ENCODE data around the gene MYO5B.
"Not testable (repeated sequence)": the region's sequence is repeated elsewhere in the genome, so short reads cannot be mapped to it uniquely, and the experiment has no call there.

MYO5B gene

DNA sequence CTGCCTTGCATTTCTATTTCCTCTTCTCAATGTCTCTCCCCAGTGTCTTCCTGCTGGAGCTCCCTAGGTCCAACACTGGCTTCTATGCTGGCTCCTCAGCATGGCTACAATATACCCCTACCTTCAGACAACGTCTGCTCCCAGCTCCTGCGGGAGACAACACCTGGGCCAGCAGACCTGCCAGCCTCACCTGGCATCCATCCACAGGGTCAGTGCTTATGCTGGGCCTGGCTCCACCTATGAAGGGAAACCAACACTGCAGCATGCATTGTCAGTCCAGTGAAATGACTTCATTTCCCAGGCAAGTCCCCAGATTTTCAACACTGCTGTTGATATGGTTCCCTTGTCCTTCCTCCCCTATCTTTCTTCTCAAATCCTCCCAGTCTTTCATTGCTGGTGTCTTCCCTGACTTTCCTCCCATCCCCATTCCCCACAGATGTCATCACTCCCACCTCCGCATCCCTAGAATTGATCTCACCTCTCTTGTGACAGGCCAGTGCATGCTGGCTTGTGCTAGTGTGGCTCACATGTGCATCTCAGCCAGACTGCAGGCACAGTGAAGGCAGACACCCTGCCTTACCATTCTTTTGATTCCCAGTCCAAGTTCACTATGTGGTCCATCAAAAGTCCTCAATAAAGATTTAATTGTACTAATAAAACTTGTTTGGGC lies 98.0 kb downstream of the MYO5B start:
- no peak for DNase-seq

DNA sequence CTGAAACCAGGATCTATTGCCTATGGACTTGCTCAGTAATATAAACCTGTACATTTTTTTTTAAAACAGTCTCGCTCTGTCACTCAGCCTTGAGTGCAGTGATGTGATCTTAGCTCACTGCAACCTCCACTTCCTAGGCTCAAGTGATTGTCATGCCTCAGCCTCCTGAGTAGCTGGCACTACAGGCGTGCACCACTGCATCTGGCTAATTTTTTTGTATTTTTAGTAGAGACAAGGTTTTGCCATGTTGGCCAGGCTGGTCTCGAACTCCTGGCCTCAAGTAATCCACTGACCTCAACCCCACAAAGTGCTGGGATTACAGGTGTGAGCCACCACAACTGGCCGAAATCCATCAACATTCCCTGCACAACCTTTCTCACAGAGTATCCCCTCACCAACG lies 100.2 kb downstream of the MYO5B start:
- DNase-seq, result not testable (repeated sequence)

DNA sequence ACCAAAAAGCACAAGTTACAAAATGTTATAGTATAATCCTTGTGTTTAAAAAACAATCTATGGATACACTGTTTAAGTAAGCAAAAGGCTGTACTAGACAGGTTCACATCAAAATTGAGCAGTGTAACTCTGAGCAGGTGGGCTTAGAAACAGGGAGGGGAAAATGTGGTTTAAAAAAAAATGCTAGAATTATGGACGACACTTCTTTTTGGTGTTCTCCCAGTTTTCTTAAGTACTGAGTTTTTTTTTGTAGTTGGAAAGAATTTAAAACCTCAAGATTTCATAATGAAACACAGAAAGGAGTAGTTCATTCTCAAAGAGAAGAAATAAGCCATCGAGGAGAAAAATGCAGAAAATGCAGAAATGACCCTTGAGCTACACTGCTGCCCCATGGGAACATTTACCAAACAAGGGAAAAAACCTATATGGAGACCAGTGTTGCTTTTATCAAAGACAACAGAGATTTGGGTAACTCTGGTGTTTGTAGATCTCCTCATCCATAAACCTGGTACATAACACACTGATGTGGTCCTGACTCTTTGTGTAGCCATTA lies 100.7 kb downstream of the MYO5B start:
- no peak for DNase-seq

DNA sequence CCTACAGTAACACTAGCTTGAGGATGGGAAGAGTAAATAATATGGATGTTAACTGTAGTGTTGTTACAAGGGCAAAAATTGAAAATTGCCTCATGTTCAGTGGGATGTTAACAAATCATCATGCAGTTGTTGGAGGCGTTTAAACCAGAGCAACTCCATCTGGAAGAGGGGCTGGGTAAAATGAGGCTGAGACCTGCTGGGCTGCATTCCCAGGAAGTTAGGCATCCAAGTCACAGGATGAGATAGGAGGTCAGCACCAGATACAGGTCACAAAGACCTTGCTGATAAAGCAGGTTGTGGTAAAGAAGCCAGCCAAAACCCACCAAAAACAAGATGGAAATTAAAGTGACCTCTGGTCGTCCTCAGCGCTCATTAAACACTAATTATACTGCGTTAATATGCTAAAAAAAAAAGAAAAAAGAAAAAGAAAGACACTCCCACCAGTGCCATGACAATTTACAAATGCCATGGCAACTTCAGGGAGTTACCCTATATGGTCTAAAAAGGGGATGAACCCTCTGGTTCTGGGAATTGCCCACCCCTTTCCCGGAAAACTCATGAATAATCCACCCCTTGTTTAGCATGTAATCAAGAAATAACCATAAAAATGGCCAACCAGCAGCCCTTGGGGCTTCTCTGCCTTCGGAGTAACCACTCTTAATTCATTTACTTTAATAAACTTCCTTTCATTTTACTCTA lies 101.4 kb downstream of the MYO5B start:
- DNase-seq, result no peak

DNA sequence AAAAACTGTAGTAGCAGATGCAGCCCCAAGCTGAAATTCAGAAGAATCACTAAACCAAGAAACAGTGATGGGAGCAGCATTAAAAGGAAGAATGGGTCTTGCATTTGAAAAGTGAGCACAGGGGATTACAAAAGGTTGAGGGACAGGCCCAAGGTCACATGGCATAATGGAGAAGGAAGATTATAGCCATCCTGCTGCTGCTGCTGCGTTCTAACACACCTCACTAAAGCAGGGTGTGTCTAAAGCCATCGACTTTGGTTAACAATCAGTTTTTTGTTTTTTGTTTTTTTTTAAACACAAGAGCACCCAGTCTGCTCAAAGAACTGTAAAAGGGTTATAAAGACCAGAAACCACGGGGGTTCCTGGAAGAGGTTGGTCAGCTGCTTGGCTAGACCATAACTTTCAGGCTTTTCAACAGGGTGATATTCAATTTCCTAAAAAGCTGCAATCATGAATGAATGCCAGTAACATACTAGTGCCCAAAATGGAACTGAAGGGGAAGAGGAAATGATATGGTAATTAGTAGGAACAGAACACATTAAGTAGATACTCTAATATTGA lies 102.6 kb downstream of the MYO5B start:
- DNase-seq, result no peak

DNA sequence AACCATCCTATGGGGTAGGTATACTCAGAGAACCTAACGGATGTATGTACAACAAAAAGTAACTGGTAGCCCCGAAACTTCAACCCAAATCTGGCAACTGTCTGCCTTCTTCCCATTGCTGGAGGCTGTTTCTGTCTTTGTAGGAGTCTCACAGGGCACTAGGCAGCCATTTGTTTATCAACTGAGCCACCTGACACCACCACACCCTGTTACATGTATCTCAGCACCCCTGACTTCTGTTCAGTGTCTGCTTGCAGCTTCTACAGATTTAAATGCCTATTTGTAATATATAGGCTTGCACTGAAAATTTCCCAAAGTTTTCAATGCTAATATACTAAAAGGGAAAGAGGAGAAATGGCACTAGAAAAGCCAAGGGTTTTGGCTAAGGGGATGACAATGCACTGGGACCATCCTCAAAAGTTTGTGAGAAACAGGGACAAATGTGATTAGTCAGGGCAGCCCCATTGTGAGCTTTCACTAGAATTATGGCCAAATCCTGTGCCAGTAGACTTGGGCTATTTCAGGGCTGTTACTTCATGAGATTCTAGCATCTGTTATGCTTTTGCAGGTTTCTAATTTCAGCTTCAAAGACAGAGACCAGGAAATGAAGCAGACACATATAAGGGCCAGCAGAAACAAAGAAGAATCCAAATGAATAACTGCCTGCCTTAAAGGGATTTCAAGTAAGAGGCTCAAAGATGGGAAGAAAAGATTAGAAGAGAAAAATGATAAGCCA lies 103.3 kb downstream of the MYO5B start:
- no peak for DNase-seq

DNA sequence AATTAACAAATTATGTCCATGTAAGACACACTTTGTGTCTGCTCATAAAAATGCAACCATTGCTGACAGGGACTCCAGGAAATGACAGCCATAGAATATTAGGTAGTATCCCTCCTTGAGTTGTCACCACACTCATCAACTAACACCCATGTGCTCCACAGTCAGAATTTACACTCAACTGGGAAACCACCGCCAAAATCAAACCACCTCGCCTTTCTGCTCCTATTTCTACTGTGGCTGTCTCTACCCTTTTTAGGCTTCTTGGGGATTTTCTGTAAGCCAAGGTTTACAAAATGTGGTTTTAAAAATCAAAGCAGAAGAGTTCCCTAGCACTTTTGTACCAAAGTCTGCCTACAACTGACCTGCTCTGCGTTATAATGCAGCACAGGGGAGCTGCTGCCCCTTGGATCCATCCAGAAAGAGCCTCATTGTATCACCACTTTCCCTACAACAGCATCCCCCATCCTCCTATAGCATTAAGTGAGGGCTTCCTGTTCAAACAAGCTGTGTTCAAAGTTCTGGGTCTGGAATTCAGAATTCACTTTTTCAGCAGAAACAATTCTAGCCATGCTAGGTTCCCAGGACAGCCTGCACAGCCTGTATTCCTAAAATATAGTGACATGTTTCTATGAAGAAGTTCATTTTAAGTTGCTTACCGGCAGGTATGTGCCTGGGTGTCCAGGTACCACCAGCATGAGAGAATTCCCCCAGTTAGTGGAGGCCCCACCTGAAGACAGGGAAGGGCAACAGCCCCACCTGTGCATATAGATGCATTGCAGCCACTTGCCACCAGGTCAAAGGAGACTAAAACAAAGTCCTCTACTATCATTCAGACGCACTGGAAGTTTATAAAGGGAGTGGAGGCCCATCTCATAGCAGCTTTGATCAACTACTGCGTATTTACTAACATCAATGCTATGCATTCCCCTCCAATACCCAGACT lies 104.3 kb downstream of the MYO5B start:
- DNase-seq, result no peak

DNA sequence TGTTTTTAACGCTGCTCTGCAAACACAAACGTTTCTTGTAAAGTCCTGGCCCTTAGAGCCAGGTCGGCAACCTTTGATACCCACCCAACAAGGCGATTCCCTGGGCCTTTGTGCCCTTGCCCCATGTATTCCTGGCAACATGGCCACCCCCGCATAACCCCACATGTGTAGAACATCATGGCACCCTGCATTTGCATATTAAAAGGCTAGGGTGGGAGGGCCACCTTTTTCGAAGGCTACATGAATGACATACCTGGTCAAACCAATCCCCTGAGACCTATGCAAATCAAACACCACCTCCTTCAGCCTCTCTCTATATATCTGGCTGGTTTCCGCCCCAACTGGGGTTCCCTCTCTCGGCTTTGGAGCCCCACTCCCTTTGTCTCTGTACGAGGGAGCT lies 105.2 kb downstream of the MYO5B start:
- no peak for DNase-seq

DNA sequence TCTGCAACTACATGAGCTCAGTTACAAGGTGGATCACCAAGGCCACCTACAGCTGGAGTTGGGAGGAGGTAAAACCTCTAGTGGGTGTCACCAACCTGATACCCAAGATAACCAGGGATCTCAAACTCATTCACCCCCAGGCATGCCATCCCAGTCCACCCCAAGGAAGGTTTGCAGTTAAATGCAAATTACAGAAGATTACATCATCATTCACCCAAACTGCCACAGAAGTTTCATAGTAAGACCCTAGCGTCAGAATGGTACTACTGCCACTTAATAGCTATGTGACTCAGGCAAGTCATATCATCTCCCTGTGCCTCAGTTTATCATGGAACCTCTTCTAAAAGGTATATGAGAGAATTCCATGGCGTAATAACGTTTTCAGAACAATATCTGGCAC lies 111.2 kb downstream of the MYO5B start:
- no peak for DNase-seq

DNA sequence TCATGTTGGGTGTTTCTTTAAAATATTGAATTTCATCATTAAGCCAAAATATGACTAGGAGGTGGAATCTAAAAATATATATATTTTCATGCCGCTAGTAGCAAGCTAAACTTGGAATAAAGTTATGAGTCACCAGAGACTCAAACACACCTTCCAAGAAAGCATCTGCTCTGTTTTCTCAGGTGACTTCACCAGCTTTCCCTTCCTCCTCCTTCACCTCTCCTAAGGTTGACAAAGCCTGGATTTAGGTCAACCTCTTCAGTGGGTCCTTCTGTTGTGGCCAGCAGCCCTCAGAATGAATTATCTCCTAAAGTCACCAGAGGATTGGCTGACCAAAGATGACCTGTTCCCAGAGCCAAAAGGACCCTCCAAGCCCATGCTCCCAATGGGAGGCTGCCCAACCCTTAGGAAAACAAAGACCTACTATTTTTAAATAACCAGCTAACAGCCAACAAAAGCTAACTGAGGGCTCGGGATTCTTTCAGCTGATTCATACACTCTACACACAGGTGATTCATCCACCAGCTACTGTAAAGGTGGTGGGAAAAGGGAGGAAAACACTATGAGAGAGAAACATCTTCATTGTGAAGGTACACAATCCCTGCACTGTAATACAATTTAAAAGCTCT lies 113.9 kb downstream of the MYO5B start:
- DNase-seq, result no peak

DNA sequence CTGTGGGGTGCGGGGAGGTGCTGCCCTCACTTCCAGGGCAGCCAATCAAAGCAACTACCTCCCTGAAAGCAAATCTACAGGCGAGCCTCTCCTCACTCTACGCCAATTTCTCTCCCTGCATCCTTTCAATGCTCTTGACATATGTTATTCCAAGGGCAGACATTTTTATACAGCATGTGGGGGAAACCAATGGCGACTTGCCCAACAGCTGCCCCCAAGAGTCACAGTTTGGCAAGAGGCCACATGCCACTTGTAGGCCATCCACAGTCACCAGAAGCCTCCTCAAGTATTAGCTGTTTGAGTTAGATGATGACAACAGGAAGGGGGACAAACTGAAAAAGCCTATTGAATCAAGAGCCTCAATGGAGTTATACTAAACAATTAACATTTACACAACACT lies 114.6 kb downstream of the MYO5B start:
- DNase-seq, result no peak

DNA sequence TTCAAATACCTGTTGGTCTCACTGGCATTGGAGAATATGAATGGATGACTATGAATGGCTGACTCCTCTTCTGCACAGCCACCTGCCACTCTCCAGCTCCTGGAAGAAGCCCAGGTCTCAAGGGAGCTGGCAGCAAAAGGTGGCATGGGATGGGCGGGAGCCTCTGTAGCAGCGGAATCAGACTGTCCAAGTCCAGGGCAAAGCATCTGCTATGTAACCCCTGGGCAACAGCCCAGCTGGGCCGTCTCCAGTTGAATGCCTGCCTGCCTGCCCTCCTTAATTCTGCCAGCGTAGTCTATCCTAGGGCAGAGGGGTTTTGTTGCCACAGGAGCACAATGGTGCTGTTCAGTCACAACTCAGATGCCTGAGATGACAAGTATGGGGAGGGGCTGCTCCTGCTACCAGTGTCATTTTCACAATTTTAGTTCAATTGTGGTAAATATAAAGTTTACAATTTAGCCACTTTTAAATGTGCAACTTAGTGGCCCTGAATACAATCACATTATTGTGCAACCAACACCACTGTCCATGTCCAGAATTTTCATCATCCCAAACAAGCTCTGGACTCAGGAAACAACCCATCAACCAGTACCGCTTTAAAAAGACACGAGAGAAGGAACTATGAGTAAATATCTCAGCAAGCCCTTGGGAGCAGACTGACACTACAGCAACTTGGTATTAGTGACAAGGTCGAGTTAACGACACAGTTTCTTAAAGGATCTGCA lies 115.2 kb downstream of the MYO5B start:
- DNase-seq, result no peak

DNA sequence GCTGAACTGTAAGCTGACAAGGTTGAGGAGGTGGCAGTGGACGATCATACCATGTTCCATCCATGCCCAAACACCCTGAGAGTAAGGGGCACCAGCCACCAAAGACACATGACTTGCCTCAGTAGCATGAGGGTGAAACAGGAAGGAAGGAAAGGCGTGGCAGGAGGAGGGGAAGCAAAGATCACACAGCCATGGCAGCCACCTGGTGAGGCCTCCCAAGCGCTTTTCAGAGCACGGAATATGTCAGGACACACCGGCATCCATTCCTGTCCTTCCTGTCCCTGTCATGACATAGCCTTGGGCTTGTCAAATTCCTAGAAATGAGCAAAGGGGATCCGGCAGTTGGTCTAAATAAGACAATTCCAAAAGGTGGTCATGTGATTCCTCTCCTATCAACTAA lies 118.7 kb downstream of the MYO5B start:
- DNase-seq, result no peak

DNA sequence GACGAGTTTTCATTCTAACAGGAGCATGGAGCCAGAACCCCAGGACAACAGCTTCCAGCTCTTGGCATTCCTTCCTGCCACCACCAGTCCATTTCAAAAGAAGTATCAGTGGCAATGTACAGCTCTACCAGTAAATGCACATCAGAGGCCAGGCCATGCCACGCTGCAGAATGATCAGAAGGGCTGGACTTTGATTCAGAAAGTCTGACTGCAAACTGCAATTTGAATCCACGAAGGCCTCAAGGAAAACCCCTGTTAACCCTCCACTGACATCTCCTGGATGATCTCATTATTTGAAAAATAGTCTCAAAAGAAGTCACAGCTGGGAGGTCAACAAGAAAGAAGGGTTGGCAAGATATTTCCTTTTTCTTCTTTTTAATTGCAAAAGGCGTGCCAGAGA lies 119.2 kb downstream of the MYO5B start:
- DNase-seq, result no peak

DNA sequence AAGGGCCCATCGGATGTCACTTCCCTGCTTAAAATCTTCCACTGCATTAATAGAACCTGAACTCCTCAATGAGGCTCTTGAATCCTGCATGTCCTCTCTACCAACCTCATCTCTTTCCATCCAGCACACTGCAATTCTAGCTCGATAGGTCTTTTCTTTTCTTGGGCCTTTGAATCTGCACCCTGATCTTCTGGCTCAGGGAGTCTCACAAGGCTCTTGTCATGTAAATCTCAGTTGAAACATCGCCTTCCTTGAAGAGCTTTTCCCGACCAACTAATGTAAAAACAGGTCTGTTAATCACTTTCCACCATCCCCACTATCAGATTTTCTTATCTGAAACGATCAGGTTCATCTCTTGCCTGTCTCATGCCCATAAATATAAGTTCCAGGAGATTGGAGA lies 120.5 kb downstream of the MYO5B start:
- DNase-seq, result no peak

DNA sequence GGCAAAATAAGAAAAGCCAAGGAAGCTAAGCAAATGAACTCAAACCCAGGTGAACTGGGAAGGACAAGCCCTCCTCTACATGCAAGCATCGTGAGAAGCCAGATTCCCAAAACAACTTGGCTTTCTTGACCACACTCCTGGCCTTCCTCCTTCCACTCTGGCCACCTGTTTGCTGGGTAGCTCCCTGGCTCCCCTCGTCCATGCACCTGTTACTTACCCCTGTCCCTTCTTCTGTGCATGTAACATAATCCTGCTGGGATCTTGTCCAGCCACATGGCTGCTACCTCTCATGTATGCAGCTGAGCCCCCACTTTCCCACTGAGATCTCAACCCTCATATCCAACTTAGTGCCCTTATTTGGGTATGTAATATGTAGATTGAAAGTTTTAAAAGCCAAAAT lies 121.6 kb downstream of the MYO5B start:
- DNase-seq, result no peak

DNA sequence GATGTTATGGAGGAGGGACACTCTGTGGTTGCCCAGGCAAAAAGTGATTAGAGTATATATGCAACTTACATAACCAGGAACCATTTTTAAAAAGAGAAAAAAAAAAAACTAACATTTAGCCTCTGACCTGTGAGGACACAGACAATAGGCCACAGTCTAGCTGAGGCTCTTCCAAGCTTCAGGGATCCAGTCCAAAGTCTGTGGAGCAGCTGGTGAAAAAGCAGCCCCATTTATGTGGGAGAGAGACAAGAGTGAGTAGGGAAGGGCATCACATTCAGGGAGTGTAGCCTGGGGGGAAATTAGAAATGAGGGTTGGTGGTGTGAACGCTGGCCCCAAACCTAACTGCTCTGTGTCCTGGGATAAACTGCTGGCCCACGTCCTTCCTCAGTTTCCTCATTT lies 122.8 kb downstream of the MYO5B start:
- DNase-seq, result no peak

DNA sequence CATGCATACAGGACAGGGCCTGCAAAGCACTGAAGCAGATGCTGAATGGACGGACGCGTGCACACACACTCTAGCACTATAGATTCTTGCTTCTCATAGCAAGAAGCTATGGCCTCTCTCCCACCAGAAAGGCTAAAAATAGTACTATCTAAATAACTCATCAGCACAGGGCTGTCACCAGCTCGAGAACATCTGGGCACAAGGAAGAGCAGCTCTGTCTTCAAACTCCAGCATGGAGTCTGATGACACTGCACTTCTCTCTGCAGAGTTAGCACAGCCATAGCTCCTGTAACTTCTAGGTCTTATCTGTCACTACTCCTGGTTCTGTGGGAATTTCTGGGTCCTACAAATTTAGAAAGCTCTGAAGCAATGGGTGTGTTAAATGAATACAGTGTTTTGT lies 123.5 kb downstream of the MYO5B start:
- no peak for DNase-seq

DNA sequence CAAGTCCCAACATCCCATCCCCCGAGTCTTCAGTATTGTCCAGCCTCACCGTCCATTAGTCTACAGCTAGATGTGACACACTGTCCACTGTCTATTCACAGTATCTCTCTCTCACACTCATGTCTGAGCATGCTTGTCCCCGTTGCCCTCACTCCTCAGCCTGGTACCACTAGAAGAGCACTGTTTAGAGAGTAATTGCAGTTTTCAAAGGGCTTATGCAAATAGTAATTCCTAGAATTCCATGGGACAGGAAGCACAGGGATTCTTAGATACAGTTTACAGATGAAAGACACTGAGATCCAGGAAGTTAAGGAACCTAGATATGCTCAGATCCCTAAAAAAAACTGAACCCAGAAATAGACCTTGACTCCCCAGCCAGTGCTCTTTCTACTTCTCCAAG lies 125.5 kb downstream of the MYO5B start:
- DNase-seq, result no peak

DNA sequence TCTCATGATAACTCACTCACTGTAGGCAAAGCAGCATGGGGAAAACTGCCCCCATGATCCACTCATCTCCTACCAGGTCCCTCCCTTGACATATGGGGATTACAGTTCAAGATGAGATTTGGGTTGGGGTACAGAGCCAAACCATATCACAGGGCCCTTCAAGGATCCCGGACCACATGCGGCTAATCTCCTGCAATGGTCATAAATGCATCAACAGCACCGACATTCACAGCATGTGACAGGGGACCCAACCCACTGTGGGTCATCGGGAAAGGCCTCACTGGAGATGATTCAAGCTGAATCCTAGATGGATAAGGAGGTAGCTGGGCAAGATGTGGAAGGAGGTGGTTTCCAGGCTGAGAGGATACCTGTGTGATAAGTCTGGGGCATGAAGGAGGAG lies 129.4 kb downstream of the MYO5B start:
- DNase-seq, result no peak

DNA sequence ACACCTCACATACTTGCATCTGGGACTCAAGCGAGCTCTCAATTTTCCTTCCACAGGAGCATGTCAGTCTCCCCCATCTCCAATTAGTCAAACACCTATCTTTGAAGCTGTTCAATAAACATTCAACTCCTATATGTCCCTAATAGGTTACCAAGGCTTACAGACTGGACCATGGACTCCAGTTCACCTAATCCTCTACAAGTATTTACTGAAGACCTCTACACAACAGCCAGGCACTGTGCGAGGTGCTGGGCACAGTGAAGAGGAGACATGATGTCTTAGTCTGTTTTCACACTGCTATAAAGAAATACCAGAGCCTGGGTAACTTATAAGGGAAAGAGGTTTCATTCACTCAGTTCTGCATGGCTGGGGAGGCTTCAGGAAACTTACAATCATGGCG lies 129.9 kb downstream of the MYO5B start:
- DNase-seq, result no peak

All from HCEC 1CT (cell line).